Measurements from ENCODE around the gene AMDHD2. TPM values are rescaled to one million over a fixed set of nuclear protein-coding genes. Genes with fewer than 3 reads are reported as not detected.
"Not testable (repeated sequence)": the region's sequence is repeated elsewhere in the genome, so short reads cannot be mapped to it uniquely, and the experiment has no call there.

Gene AMDHD2
- total and polyA plus RNA-seq, 7 donors: 5.4 to 12.6 (median 9.4) TPM

- H3K9me3 ChIP-seq: no peaks in the 10 kb centered on the region
- DNase-seq (no peak), ATAC-seq (no peak)
- intact Hi-C loops (cut with DNase I): no loop called here
- no peaks in the 10 kb centered on the region for H3K36me3 ChIP-seq (ENCODE audit: insufficient read depth in 1 of 2, low read depth in 1 of 2)
- H3K4me1 ChIP-seq: peaks cover 16% of the 10 kb centered on the region
- no peak overlapping the region for H3K27ac ChIP-seq
- no peak for TF ChIP-seq CTCF (IDR thresholded peaks at IDR 0.05)
- H3K27me3 ChIP-seq (ENCODE audit: insufficient read depth in 3 of 3, low read length in 2 of 3): peaks cover 0 to 5% (median 0%) of the 10 kb centered on the region in 3 donors
- WGBS, 3 donors: 93 to 96% (median 93%) methylated on average over 3 of the region's 3 CpGs
- no peak overlapping the region for H3K4me3 ChIP-seq
Observed at GRCh38 chr16:2477327-2477726, 42.8 kb upstream of the AMDHD2 start.

- DNase-seq (no peak), ATAC-seq (no peak)
- peaks cover 23% of the 10 kb centered on the region for H3K4me1 ChIP-seq
- H3K9me3 ChIP-seq: no peaks in the 10 kb centered on the region
- no peak overlapping the region for H3K4me3 ChIP-seq
- no peak for TF ChIP-seq CTCF (IDR thresholded peaks at IDR 0.05)
- 70 to 88% (median 74%) methylated on average over 8 of the region's 8 CpGs for whole genome bisulfite sequencing, 3 donors
- H3K36me3 ChIP-seq (ENCODE audit: insufficient read depth in 1 of 2, low read depth in 1 of 2): no peaks in the 10 kb centered on the region
- H3K27ac ChIP-seq: no peak overlapping the region
- no peaks in the 10 kb centered on the region for H3K27me3 ChIP-seq (ENCODE audit: insufficient read depth in 3 of 3, low read length in 2 of 3)
- intact Hi-C loops (cut with DNase I): no loop called here
Observed at GRCh38 chr16:2478279-2478678, 41.9 kb upstream of the AMDHD2 start.

- H3K27me3 ChIP-seq (ENCODE audit: insufficient read depth in 3 of 3, low read length in 2 of 3); ATAC-seq; DNase-seq; H3K9me3 ChIP-seq; H3K27ac ChIP-seq; intact Hi-C loops (cut with DNase I); H3K36me3 ChIP-seq (ENCODE audit: insufficient read depth in 1 of 2, low read depth in 1 of 2); H3K4me3 ChIP-seq: not testable (repeated sequence)
- WGBS, 3 donors: 95 to 96% (median 95%) methylated on average over 10 of the region's 10 CpGs
- H3K4me1 ChIP-seq: peaks cover 34% of the 10 kb centered on the region
Observed at GRCh38 chr16:2479996-2480395, 40.2 kb upstream of the AMDHD2 start.

- Histone ChIP-seq H3K4me3 (no peak overlapping the region), H3K4me1 (peaks cover 35% of the 10 kb centered on the region), H3K36me3 (ENCODE audit: insufficient read depth in 1 of 2, low read depth in 1 of 2) (no peaks in the 10 kb centered on the region), H3K9me3 (no peaks in the 10 kb centered on the region), H3K27ac (no peak overlapping the region), H3K27me3 (ENCODE audit: insufficient read depth in 3 of 3, low read length in 2 of 3) (no peaks in the 10 kb centered on the region)
- intact Hi-C loops (cut with DNase I): no loop called here
- 79 to 88% (median 81%) methylated on average over 12 of the region's 12 CpGs for WGBS, 3 donors
- ATAC-seq: no peak
- no peak for DNase-seq
- no peak for TF ChIP-seq CTCF (IDR thresholded peaks at IDR 0.05)
Observed at GRCh38 chr16:2480948-2481347, 39.2 kb upstream of the AMDHD2 start.

- Histone ChIP-seq H3K4me1 (peaks cover 35% of the 10 kb centered on the region), H3K9me3 (no peaks in the 10 kb centered on the region), H3K27ac (peak overlapping the region; percentile 89), H3K4me3 (no peak overlapping the region), H3K27me3 (ENCODE audit: insufficient read depth in 3 of 3, low read length in 2 of 3) (no peaks in the 10 kb centered on the region), H3K36me3 (ENCODE audit: insufficient read depth in 1 of 2, low read depth in 1 of 2) (no peaks in the 10 kb centered on the region)
- no peak for TF ChIP-seq CTCF (IDR thresholded peaks at IDR 0.05)
- intact Hi-C loops (cut with DNase I): no loop called here
- DNase-seq (no peak), ATAC-seq (no peak)
- WGBS, 3 donors: 55 to 60% (median 58%) methylated on average over 6 to 7 of the region's 7 CpGs
Observed at GRCh38 chr16:2481676-2482075, 38.5 kb upstream of the AMDHD2 start.

All from psoas muscle (tissue), 8 donors.